Cardiac fibroblast (primary cell): Measurements from ENCODE around the gene MYH10.
A peak's percentile ranks its signal among the peaks of the same experiment; 100 is the strongest.

Source experiments
- DNase-seq, 2 donors: peaks; one replicate each; pipeline versions ENCODE4 v3.0.0 to v3.0.0-alpha.2; 2010; ENCODE audit warnings: low read depth in 2 of 2
- H3K4me3 ChIP-seq, 2 donors: replicated peaks in 1 of 2; 1 replicate in 1 of 2; 2 replicates in 1 of 2; pipeline ENCODE4 v1.5.1; 2011; ENCODE audit warnings: low read depth in 2 of 2, low read length in 2 of 2, mild to moderate bottlenecking in 2 of 2, moderate library complexity in 1 of 2
- TF ChIP-seq, protein P1 (sequence below): IDR thresholded peaks from one replicate; pipeline ENCODE4 v1.5.1; 2011; ENCODE audit warnings: low read depth, mild to moderate bottlenecking, low read length, inconsistent platforms

The MYH10 gene

DNA sequence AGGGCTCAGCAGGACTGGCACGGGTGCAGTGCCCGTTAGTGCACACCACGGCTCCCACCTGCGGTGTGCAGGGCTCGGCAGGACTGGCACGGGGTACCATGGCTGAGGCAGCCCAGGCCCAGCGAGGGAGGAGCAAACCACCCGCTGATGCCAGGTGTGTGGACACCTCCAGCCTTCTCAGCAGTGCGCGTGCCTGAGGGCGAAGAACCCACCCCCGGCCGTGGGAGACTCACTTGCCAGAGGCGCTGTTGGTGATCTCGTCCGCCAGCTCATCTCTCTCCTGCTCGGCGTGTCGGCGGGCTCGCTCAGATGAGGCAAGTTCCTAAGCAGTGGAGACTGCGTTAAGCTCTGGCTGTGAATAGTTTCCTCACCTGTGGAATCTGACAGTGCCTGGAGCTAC lies 149.4 kb downstream of the MYH10 start:
- no peak for DNase-seq
- TF ChIP-seq, protein P1, sequence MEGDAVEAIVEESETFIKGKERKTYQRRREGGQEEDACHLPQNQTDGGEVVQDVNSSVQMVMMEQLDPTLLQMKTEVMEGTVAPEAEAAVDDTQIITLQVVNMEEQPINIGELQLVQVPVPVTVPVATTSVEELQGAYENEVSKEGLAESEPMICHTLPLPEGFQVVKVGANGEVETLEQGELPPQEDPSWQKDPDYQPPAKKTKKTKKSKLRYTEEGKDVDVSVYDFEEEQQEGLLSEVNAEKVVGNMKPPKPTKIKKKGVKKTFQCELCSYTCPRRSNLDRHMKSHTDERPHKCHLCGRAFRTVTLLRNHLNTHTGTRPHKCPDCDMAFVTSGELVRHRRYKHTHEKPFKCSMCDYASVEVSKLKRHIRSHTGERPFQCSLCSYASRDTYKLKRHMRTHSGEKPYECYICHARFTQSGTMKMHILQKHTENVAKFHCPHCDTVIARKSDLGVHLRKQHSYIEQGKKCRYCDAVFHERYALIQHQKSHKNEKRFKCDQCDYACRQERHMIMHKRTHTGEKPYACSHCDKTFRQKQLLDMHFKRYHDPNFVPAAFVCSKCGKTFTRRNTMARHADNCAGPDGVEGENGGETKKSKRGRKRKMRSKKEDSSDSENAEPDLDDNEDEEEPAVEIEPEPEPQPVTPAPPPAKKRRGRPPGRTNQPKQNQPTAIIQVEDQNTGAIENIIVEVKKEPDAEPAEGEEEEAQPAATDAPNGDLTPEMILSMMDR = no peak
- no peak overlapping the region for H3K4me3 ChIP-seq

DNA sequence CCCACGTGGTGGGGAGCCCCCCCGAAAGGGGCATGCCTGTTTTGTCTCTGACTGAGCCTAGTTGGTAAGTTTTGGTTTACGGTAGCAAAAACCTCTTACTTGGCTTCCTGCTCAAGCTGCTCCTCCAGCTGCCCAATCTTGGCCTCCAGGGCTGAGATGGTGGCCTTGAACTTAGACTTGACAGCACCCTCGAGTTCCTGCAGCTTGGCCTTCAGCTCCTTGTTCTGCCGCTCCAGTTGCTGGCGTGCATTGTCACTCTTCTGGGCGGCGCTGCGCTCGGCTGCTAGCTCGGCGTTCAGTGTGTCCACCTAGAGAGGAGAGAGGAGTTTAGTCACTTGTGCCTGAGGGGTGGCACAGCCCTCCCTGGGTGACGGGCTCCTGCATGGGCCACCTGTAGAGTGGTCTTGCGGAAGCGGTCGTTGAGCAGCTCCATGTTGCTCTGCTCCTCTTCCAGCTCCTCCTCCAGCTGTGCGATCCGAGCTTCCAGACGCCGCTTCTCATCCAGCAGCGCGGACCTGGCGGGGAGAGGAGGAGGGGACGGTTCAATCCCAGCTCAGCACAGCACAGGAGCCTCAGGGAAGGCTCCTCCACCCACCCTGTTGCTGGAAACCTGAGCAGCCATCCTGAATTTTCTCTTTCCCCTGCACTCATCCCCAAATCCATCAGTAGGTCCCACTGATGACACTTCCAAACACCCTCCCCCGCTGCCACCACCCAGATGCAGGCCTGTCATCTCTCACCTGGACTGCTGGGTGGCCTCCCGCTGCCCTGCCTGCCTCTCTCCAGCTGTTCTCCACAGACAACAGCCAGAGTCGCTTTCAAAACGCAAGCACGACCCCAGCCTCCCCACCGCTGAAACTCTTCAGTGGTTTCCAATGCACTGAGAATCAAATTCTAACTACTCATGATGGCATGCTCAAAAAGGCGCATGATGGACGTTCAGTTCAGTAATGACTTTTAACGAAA lies 150.2 kb downstream of the MYH10 start:
- no peak overlapping the region for H3K4me3 ChIP-seq
- TF ChIP-seq, protein P1 = no peak
- no peak for DNase-seq

DNA sequence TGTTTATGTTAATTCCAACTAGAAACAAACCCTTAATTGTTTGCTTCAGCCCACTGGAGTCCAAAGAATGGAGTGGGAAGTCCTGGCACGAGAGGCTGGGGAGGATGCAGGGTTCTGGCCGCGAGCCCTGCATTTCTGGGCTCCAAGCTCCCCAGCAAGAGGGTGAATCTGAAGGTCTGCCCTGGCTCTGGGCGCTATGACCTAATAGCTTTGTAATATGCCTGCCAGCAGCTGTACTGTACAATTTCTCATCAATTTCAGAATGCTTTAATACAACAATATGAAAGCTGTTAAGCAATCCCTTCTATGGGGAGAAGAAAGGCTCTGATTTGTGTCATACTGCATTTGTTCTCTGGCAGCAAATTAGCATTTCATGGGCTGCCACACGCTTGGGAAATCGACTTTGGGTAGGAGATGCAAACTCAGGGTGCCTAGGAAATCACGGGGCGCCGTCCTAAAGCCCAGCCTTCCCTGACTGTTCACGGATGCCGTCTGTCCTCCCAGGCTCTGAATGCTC lies 151.0 kb downstream of the MYH10 start:
- H3K4me3 ChIP-seq = no peak overlapping the region
- peak; percentile 76 to 91 for DNase-seq
- TF ChIP-seq, protein P1 = no peak

DNA sequence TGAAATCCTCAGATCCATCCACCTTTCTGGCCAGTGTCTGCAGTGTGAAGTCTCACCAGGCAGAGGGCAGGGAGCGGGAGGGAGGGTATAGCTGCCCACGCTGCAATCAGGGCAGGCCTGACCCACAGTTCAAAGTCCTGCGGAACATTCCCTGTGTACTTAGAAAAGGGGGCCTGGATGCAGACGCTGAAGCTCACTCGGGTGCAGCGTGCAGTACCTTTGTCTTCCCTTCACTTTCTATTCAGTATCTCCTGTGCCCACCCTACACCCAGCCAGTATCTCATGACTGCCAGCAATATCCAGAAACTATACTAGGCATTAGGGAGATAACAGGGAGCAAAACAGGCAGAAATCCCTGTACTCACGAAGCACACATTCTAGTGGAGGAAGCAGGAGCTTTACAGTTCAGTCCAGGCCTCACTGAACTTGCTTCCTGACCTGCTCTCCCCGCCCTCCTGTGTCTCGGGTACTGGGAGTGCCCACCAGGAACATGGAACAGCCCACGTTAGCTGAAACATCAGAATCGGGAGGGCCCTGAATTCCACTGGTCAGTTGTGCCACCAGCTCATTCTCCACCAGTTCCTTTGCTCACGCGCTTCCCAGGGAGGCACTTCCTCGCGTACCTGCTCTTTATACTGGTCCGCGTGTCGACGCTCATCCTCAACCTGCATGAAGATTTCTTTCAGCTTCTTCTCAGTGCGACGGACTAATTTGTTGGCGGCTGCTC lies 152.6 kb downstream of the MYH10 start:
- DNase-seq = no peak
- TF ChIP-seq, protein P1 = no peak
- no peak overlapping the region for H3K4me3 ChIP-seq

DNA sequence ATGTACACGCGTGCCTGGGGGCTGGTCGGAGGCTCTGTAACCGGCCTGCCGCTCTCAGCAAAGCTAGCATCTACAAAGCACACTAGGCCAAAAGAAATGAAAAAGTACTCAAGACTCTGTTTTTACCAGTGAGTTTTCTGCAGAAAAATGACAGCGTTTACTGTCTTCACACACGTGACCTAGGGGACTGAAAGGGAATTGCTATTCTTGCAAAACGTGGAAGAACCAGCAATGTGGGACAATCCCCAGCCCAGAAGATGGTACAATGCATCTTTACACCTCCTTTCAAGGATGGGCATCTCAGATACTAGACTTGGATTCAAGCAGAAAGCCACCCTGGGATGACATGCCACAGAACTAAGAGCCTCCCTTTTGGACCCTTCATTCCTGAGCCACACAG lies 153.4 kb downstream of the MYH10 start:
- no peak for DNase-seq
- TF ChIP-seq, protein P1 = no peak
- H3K4me3 ChIP-seq = no peak overlapping the region

DNA sequence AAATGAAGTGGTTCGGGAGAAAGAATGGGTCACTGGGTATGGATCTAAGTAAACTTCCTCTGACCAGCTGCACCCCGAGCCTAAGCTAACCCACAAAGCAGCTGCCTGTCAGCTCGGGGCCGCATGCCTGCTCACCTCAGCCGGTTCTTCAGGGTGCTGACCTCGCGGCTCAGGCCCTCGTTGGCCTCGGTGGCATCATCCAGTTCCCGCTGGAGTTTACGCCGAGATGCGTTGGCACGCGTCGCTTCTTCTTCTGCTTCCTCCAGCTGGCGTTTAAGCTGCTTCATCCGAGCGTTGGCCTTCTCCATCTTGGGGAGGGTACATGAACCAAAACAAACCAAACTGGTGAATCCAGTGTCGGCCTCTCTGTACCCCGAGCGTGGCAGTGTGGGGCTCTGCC lies 153.8 kb downstream of the MYH10 start:
- no peak for DNase-seq
- TF ChIP-seq, protein P1 = no peak
- H3K4me3 ChIP-seq = no peak overlapping the region
